K562 (cell line): ENCODE results near the gene RGS9BP. TPM values are rescaled to one million over a fixed set of nuclear protein-coding genes. Genes with fewer than 3 reads are reported as not detected.

Source experiments
- CBX5 ChIP-seq: IDR thresholded peaks from 2 replicates; pipeline ENCODE4 v1.6.1; 2014; ENCODE audit warnings: low read depth, borderline replicate concordance
- CREM ChIP-seq: IDR thresholded peaks from 2 replicates; pipeline ENCODE4 v1.6.1; 2014; ENCODE audit warnings: antibody characterized with exemption, low read depth
- ELF1 ChIP-seq: fragments of 200-800 bp; sonication (Bioruptor generic); IDR thresholded peaks from 2 replicates; pipeline ENCODE4 v1.6.1; 2016; ENCODE audit warnings: missing genetic modification characterization, missing compliant biosample characterization
- FOXJ3 ChIP-seq: sonication (generic); formaldehyde crosslinking; IDR thresholded peaks from 2 replicates; pipeline ENCODE4 v1.4.0; 2020; ENCODE audit warnings: mild to moderate bottlenecking, missing genetic modification reagents
- GATAD2A ChIP-seq: fragments of 450-650 bp; IDR thresholded peaks from 2 replicates; pipeline ENCODE4 v1.6.1; 2017
- MEF2A ChIP-seq: IDR thresholded peaks from 2 replicates; pipeline ENCODE4 v1.6.1; 2011; ENCODE audit warnings: low read depth, mild to moderate bottlenecking, low read length, moderate library complexity; ENCODE audit not compliant: control insufficient read depth
- NCOA6 ChIP-seq: fragments of 450-650 bp; IDR thresholded peaks from 2 replicates; pipeline ENCODE4 v1.6.1; 2017; ENCODE audit warnings: mild to moderate bottlenecking
- NFIC ChIP-seq: fragments of 450-650 bp; IDR thresholded peaks from 2 replicates; pipeline ENCODE4 v1.6.1; 2017; ENCODE audit warnings: mild to moderate bottlenecking, inconsistent platforms
- NR2C1 ChIP-seq, 2 experiments: fragments of 450-650 bp; IDR thresholded peaks; 2 replicates each; pipeline ENCODE4 v1.6.1; 2017; ENCODE audit warnings: mild to moderate bottlenecking in 2 of 2, antibody characterized with exemption in 1 of 2, inconsistent platforms in 1 of 2, missing compliant biosample characterization in 1 of 2, missing genetic modification characterization in 1 of 2
- POLR3A ChIP-seq: IDR thresholded peaks from 2 replicates; pipeline ENCODE4 v1.6.1; 2011; ENCODE audit warnings: borderline replicate concordance, mild to moderate bottlenecking, moderate library complexity; ENCODE audit not compliant: insufficient read length, insufficient read depth; ENCODE audit errors: extremely low read depth
- PPARD ChIP-seq: fragments of 250-450 bp; sonication (Bioruptor Pico); IDR thresholded peaks from 2 replicates; pipeline ENCODE4 v1.8.0; 2022; ENCODE audit warnings: inconsistent platforms, mild to moderate bottlenecking, moderate library complexity
- PTTG1 ChIP-seq: fragments of 450-650 bp; IDR thresholded peaks from 2 replicates; pipeline ENCODE4 v1.6.1; 2016; ENCODE audit warnings: low read depth, mild to moderate bottlenecking, missing genetic modification characterization, missing compliant biosample characterization
- SRSF9 ChIP-seq: fragments of 200-400 bp; formaldehyde crosslinking; IDR thresholded peaks from 2 replicates; pipeline ENCODE4 v1.6.1; 2017; ENCODE audit warnings: low read depth, low read length, borderline replicate concordance
- STAG1 ChIP-seq: sonication (generic); formaldehyde crosslinking; IDR thresholded peaks from 2 replicates; pipeline ENCODE4 v1.5.0; 2020; ENCODE audit warnings: missing genetic modification reagents, borderline replicate concordance
- TAF7 ChIP-seq: fragments of 450-650 bp; IDR thresholded peaks from 2 replicates; pipeline ENCODE4 v1.6.1; 2016; ENCODE audit warnings: missing genetic modification characterization, missing compliant biosample characterization
- TEAD2 ChIP-seq: fragments of 450-650 bp; IDR thresholded peaks from 2 replicates; pipeline ENCODE4 v1.6.1; 2016; ENCODE audit warnings: missing genetic modification characterization, control low read depth, missing compliant biosample characterization
- THRAP3 ChIP-seq: fragments of 450-650 bp; IDR thresholded peaks from 2 replicates; pipeline ENCODE4 v1.6.1; 2016; ENCODE audit warnings: mild to moderate bottlenecking, inconsistent platforms, borderline replicate concordance
- ZNF175 ChIP-seq: fragments of 200-800 bp; sonication (Bioruptor generic); IDR thresholded peaks from 2 replicates; pipeline ENCODE4 v1.6.1; 2016; ENCODE audit warnings: low read depth, mild to moderate bottlenecking, missing genetic modification characterization, missing compliant biosample characterization
- ZNF76 ChIP-seq: fragments of 250-450 bp; sonication (Bioruptor Pico); IDR thresholded peaks from 2 replicates; pipeline ENCODE4 v1.4.0; 2020; ENCODE audit warnings: mild to moderate bottlenecking, moderate library complexity, borderline replicate concordance
- polyA plus RNA-seq, 8 experiments: library from polyadenylated mRNA; depleted of rRNA in 4 of 8; stranded (reverse) in 5 of 8; unstranded in 3 of 8; fragments of >200 nt; fragmentation: Nextera tagmentation in 2 of 8; fragmentation: Illumina TruSeq in 1 of 8; extraction: Ambion mirVana in 2 of 8; extraction: Trizol in 1 of 8; gene quantifications; 2 replicates each; pipeline versions ENCODE4 v1.2.1 to v1.2.3, GENCODE V29; 2011 to 2014; ENCODE audit warnings: inconsistent platforms in 1 of 8, missing spikeins in 1 of 8
- total RNA-seq, 7 experiments: library from RNA; depleted of rRNA in 6 of 7; stranded (reverse); fragments of >200 nt in 6 of 7; fragmentation: Illumina TruSeq in 2 of 7; extraction: Trizol in 2 of 7; gene quantifications; 2 replicates each; pipeline versions ENCODE4 v1.2.1 to v1.2.3, GENCODE V29; 2011 to 2021; ENCODE audit warnings: low replicate concordance in 1 of 7
- TF ChIP-seq, protein P1 (sequence below), 2 experiments: fragments of 450-650 bp in 1 of 2; sonication (generic) in 1 of 2; formaldehyde crosslinking in 1 of 2; IDR thresholded peaks in 1 of 2; conservative IDR thresholded peaks in 1 of 2; 2 replicates each; pipeline versions ENCODE4 v1.6.1 to v1.8.1; 2016 to 2023; ENCODE audit warnings: mild to moderate bottlenecking in 2 of 2, moderate library complexity in 2 of 2, inconsistent platforms in 1 of 2, missing genetic modification reagents in 1 of 2
- TF ChIP-seq, protein P2 (sequence below): fragments of 450-650 bp; IDR thresholded peaks from 2 replicates; pipeline ENCODE4 v1.6.1; 2017; ENCODE audit warnings: antibody characterized with exemption, mild to moderate bottlenecking
- TF ChIP-seq, protein P3 (sequence below): fragments of 450-650 bp; formaldehyde crosslinking; IDR thresholded peaks from 2 replicates; pipeline ENCODE4 v1.4.0; 2022; ENCODE audit warnings: missing genetic modification characterization

Gene RGS9BP
- total and polyA plus RNA-seq, 9 of the 15 experiments (the other 6 are each of a cell fraction or from before 2014, with no cell fraction given): 0.03 to 1.3 (median 0.49) TPM

DNA sequence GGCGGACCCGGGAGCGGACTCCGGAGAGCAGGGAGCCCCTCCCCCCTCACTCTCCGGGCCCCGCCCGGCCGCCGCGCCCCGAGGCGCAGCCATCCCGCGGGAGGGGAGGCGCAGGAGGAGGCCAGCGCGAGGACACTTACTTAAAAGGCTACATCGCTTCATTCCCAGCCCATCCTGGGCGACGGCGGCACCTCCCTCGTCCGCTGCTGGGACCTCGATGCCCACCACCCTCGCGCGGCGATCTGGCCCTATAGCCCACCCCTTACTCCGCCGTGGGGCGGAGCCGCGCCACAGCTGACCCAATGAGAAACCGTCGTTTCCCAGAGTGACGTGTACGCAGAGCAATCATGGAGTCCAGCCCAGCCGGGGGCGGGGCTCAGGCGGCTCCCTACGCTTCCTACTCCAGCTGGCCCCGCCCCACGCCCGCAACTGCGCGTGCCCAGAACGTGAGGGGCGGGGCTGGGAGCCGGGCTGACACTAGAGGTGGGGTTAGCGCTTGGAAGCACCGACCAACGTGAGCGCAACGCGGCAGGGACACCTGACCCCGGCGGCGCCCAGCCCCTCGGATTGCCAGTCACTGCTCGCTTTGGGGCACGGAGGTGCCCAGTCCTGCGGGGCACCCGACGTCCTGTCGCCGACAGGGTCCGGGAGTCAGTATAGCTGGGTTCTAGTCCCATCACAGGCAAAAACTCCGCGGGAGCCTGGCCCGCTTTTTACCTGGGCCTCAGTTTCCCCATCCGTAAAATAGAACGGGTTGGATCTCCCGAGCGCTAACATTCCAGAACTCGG is 523 bp upstream of the RGS9BP start, which contains the start of gene ANKRD27 (continued):
- TF ChIP-seq PTTG1 (tag) (no peak), ZNF76 (0 out of 2 replicates have a peak, but pooled peaks have one; percentile 52), CBX5 (no peak), NFIC (no peak), CREM (peak; percentile 61), MEF2A (no peak), NR2C1 (IDR thresholded peaks at IDR 0.05) (no peak), NR2C1 (tag; IDR thresholded peaks at IDR 0.05) (no peak), STAG1 (CRISPR knock-in tag) (no peak), PPARD (no peak), GATAD2A (0 out of 2 replicates have a peak, but pooled peaks have one; percentile 52), TEAD2 (tag) (no peak), THRAP3 (no peak), TAF7 (tag) (no peak), NCOA6 (no peak), ELF1 (tag) (no peak; the same call in 1 of the 2 replicates), POLR3A (no peak), FOXJ3 (CRISPR knock-in tag) (no peak), ZNF175 (no peak), SRSF9 (no peak)
- TF ChIP-seq, protein P1, sequence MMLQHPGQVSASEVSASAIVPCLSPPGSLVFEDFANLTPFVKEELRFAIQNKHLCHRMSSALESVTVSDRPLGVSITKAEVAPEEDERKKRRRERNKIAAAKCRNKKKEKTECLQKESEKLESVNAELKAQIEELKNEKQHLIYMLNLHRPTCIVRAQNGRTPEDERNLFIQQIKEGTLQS (IDR thresholded peaks at IDR 0.05): no peak
- TF ChIP-seq, protein P1 (CRISPR knock-in tag; conservative IDR thresholded peaks at IDR 0.05): no peak
- TF ChIP-seq, protein P2, sequence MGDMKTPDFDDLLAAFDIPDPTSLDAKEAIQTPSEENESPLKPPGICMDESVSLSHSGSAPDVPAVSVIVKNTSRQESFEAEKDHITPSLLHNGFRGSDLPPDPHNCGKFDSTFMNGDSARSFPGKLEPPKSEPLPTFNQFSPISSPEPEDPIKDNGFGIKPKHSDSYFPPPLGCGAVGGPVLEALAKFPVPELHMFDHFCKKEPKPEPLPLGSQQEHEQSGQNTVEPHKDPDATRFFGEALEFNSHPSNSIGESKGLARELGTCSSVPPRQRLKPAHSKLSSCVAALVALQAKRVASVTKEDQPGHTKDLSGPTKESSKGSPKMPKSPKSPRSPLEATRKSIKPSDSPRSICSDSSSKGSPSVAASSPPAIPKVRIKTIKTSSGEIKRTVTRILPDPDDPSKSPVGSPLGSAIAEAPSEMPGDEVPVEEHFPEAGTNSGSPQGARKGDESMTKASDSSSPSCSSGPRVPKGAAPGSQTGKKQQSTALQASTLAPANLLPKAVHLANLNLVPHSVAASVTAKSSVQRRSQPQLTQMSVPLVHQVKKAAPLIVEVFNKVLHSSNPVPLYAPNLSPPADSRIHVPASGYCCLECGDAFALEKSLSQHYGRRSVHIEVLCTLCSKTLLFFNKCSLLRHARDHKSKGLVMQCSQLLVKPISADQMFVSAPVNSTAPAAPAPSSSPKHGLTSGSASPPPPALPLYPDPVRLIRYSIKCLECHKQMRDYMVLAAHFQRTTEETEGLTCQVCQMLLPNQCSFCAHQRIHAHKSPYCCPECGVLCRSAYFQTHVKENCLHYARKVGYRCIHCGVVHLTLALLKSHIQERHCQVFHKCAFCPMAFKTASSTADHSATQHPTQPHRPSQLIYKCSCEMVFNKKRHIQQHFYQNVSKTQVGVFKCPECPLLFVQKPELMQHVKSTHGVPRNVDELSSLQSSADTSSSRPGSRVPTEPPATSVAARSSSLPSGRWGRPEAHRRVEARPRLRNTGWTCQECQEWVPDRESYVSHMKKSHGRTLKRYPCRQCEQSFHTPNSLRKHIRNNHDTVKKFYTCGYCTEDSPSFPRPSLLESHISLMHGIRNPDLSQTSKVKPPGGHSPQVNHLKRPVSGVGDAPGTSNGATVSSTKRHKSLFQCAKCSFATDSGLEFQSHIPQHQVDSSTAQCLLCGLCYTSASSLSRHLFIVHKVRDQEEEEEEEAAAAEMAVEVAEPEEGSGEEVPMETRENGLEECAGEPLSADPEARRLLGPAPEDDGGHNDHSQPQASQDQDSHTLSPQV: no peak
- TF ChIP-seq, protein P3, sequence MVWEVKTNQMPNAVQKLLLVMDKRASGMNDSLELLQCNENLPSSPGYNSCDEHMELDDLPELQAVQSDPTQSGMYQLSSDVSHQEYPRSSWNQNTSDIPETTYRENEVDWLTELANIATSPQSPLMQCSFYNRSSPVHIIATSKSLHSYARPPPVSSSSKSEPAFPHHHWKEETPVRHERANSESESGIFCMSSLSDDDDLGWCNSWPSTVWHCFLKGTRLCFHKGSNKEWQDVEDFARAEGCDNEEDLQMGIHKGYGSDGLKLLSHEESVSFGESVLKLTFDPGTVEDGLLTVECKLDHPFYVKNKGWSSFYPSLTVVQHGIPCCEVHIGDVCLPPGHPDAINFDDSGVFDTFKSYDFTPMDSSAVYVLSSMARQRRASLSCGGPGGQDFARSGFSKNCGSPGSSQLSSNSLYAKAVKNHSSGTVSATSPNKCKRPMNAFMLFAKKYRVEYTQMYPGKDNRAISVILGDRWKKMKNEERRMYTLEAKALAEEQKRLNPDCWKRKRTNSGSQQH (CRISPR knock-in tag): no peak
